ENCODE data around the gene FNBP1. TPM values are rescaled to one million over a fixed set of nuclear protein-coding genes. Genes with fewer than 3 reads are reported as not detected.
A peak's percentile ranks its signal among the peaks of the same experiment; 100 is the strongest.
"Not testable (repeated sequence)": the region's sequence is repeated elsewhere in the genome, so short reads cannot be mapped to it uniquely, and the experiment has no call there.

The FNBP1 gene
- polyA plus RNA-seq, 3 donors: 37.6 to 60.7 (median 51.4) TPM

DNA sequence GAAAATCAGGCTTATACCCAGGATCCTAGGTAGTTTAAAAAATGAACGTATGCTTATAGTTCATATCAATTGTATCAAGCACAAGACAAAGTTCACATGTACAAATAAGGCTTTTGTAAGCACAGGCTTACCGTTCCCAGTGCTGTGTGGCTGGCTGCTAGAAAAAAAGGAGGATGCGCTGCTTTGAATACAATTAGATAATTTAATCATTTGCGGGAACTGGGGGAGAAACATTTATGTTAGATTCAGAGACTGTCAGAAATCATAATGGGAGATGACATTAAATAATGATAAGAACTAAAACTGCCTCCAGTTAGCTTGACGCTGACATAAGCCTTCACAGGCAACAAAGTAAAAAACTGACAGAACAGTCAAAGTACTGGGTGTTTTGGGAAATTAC, 93.2 kb downstream of the FNBP1 start:
- H3K27me3 ChIP-seq (ENCODE audit: control insufficient read depth in 2 of 2, insufficient read depth in 2 of 2, low read length in 2 of 2): no peaks in the 10 kb centered on the region
- no peak overlapping the region for H3K4me2 ChIP-seq (replicated peaks; ENCODE audit: extremely low read depth, low read length, poor library complexity, severe bottlenecking)
- no peak overlapping the region for H3K4me3 ChIP-seq (replicated peaks in 1 of 3; ENCODE audit: low read depth in 2 of 3, low read length in 3 of 3)
- Mint-ChIP-seq H3K4me3 (no peak overlapping the region), H3K4me1 (peaks cover 29% of the 10 kb centered on the region), H3K9me3 (no peaks in the 10 kb centered on the region), H3K27me3 (ENCODE audit: low read depth in 3 of 3) (no peaks in the 10 kb centered on the region), H3K27ac (peak overlapping the region in 3 of 7 donors; percentile 2 to 61 (median 33)), H3K36me3 (peaks cover 37 to 45% of the 10 kb centered on the region in 2 donors)
- TF ChIP-seq, protein P1, sequence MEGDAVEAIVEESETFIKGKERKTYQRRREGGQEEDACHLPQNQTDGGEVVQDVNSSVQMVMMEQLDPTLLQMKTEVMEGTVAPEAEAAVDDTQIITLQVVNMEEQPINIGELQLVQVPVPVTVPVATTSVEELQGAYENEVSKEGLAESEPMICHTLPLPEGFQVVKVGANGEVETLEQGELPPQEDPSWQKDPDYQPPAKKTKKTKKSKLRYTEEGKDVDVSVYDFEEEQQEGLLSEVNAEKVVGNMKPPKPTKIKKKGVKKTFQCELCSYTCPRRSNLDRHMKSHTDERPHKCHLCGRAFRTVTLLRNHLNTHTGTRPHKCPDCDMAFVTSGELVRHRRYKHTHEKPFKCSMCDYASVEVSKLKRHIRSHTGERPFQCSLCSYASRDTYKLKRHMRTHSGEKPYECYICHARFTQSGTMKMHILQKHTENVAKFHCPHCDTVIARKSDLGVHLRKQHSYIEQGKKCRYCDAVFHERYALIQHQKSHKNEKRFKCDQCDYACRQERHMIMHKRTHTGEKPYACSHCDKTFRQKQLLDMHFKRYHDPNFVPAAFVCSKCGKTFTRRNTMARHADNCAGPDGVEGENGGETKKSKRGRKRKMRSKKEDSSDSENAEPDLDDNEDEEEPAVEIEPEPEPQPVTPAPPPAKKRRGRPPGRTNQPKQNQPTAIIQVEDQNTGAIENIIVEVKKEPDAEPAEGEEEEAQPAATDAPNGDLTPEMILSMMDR (IDR thresholded peaks at IDR 0.05): no peak
- H3K79me2 ChIP-seq (ENCODE audit: insufficient read depth, low read length): peaks cover 70% of the 10 kb centered on the region
- no peak for DNase-seq
- no CpG with 5 or more reads among the region's 5 CpGs for WGBS (ENCODE audit: insufficient coverage)
- H3K9ac ChIP-seq (ENCODE audit: insufficient read depth, low read length, poor library complexity, severe bottlenecking): no peak overlapping the region
- H3K27ac ChIP-seq (ENCODE audit: low read depth in 1 of 2, low read length in 2 of 2): peak overlapping the region in 1 of 2 donors; percentile 52
- no peaks in the 10 kb centered on the region for H3K9me3 ChIP-seq (replicated peaks in 1 of 2; ENCODE audit: control insufficient read depth in 1 of 2, insufficient read depth in 1 of 2, low read length in 2 of 2)
- peaks cover 18 to 43% of the 10 kb centered on the region in 2 donors for H3K36me3 ChIP-seq (replicated peaks in 1 of 2; ENCODE audit: control insufficient read depth in 1 of 2, insufficient read depth in 2 of 2, low read length in 2 of 2)
- intact Hi-C loops (cut with micrococcal nuclease): loop anchor here (5.0 to 10.0 kb wide), 2 partner anchors 45 to 92 kb away; partner anchors contain the start of gene FNBP1 (in 1 of the 2)
- H4K20me1 ChIP-seq (ENCODE audit: insufficient read depth, low read length): no peaks in the 10 kb centered on the region
- no peak overlapping the region for H2AFZ ChIP-seq (ENCODE audit: insufficient read depth, low read depth, low read length, poor library complexity, severe bottlenecking)
- H3K4me1 ChIP-seq (ENCODE audit: control insufficient read depth in 1 of 2, insufficient read depth in 2 of 2, low read length in 2 of 2): peaks cover 34 to 58% of the 10 kb centered on the region in 2 donors

DNA sequence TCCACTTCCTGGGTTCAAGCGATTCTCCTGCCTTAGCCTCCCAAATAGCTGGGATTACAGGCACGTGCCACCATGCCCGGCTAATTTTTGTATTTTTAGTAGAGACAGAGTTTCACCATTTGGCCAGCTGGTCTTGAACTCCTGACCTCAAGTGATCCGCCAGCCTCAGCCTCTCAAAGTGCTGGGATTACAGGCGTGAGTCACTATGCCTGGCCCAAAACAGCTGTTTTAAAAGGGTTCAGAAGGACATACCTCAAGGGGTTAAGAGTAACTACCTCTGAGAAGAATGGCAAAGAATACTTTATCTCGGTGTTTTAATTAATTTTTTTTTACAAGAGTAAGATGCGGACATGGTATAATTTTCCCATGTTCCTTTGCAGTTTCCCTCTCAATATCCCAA, 94.4 kb downstream of the FNBP1 start:
- WGBS (ENCODE audit: insufficient coverage): 62% methylated on average over 2 of the region's 7 CpGs
- not testable (repeated sequence) for H3K4me2 ChIP-seq (replicated peaks; ENCODE audit: extremely low read depth, low read length, poor library complexity, severe bottlenecking); H3K9me3 ChIP-seq (replicated peaks in 1 of 2; ENCODE audit: control insufficient read depth in 1 of 2, insufficient read depth in 1 of 2, low read length in 2 of 2); H3K9ac ChIP-seq (ENCODE audit: insufficient read depth, low read length, poor library complexity, severe bottlenecking); H2AFZ ChIP-seq (ENCODE audit: insufficient read depth, low read depth, low read length, poor library complexity, severe bottlenecking); H4K20me1 ChIP-seq (ENCODE audit: insufficient read depth, low read length); H3K4me3 Mint-ChIP-seq; H3K4me3 ChIP-seq (replicated peaks in 1 of 3; ENCODE audit: low read depth in 2 of 3, low read length in 3 of 3); H3K9me3 Mint-ChIP-seq; DNase-seq; H3K27me3 Mint-ChIP-seq (ENCODE audit: low read depth in 3 of 3); H3K27me3 ChIP-seq (ENCODE audit: control insufficient read depth in 2 of 2, insufficient read depth in 2 of 2, low read length in 2 of 2)
- intact Hi-C loops (cut with micrococcal nuclease): loop anchor here in 1 of 2 donors (10.0 kb wide), 1 partner anchor 46 kb away; no protein-coding TSS in a partner anchor
- Histone ChIP-seq H3K4me1 (ENCODE audit: control insufficient read depth in 1 of 2, insufficient read depth in 2 of 2, low read length in 2 of 2) (peaks cover 42 to 58% of the 10 kb centered on the region in 2 donors), H3K36me3 (replicated peaks in 1 of 2; ENCODE audit: control insufficient read depth in 1 of 2, insufficient read depth in 2 of 2, low read length in 2 of 2) (peaks cover 18 to 43% of the 10 kb centered on the region in 2 donors), H3K27ac (ENCODE audit: low read depth in 1 of 2, low read length in 2 of 2) (peak overlapping the region in 1 of 2 donors; percentile 52), H3K79me2 (ENCODE audit: insufficient read depth, low read length) (peaks cover 69% of the 10 kb centered on the region)
- H3K27ac Mint-ChIP-seq: peak overlapping the region in 6 of 7 donors; percentile 21 to 78 (median 48)
- peaks cover 34% of the 10 kb centered on the region for H3K4me1 Mint-ChIP-seq
- H3K36me3 Mint-ChIP-seq: peaks cover 40 to 49% of the 10 kb centered on the region in 2 donors
